Vagina (tissue), 2 donors: Measurements from ENCODE around the gene ATG4B. TPM values are rescaled to one million over a fixed set of nuclear protein-coding genes. Genes with fewer than 3 reads are reported as not detected.

ENCODE experiments used
- DNase-seq, 2 donors: peaks; one replicate each; pipeline ENCODE4 v3.0.0-alpha.2; 2017; ENCODE audit errors: extremely low spot score in 2 of 2
- H3K27ac ChIP-seq: fragments of 200-600 bp; sonication (generic); one replicate; pipeline ENCODE4 v1.5.1; 2019
- H3K27me3 ChIP-seq: fragments of 200-600 bp; sonication (generic); one replicate; pipeline ENCODE4 v1.5.1; 2019
- H3K36me3 ChIP-seq, 2 donors: fragments of 200-600 bp; sonication (generic); one replicate each; pipeline ENCODE4 v1.5.1; 2017 to 2019
- H3K4me1 ChIP-seq: fragments of 200-600 bp; sonication (generic); one replicate; pipeline ENCODE4 v1.5.1; 2019
- H3K4me3 ChIP-seq, 2 donors: fragments of 200-600 bp; sonication (generic); 1 replicate in 1 of 2; 2 replicates in 1 of 2; pipeline ENCODE4 v1.5.1; 2016 to 2019
- H3K9me3 ChIP-seq: fragments of 200-600 bp; sonication (generic); one replicate; pipeline ENCODE4 v1.5.1; 2019
- CTCF ChIP-seq, 3 experiments: fragments of 450-650 bp in 2 of 3; fragments of 200-600 bp in 1 of 3; sonication (generic) in 1 of 3; IDR thresholded peaks; one replicate each; pipeline ENCODE4 v1.5.1; 2017 to 2019; ENCODE audit warnings: antibody characterized with exemption in 3 of 3, mild to moderate bottlenecking in 2 of 3, moderate library complexity in 2 of 3
- POLR2A ChIP-seq, 2 donors: fragments of 450-650 bp; IDR thresholded peaks; one replicate each; pipeline ENCODE4 v1.6.1; 2017; ENCODE audit warnings: antibody characterized with exemption in 2 of 2, mild to moderate bottlenecking in 2 of 2, moderate library complexity in 2 of 2
- POLR2AphosphoS5 ChIP-seq, 2 donors: sonication (generic); formaldehyde crosslinking; IDR thresholded peaks; one replicate each; pipeline ENCODE4 v1.9.0; 2017; ENCODE audit warnings: antibody characterized with exemption in 2 of 2, mild to moderate bottlenecking in 2 of 2, low read depth in 1 of 2; ENCODE audit not compliant: insufficient read depth in 1 of 2
- intact Hi-C: fragments of 100-400 bp; cut with DNase I; formaldehyde crosslinking; loops from one replicate; pipeline ENCODE4 v1.15.1; 2023
- total RNA-seq: library from RNA; depleted of rRNA; stranded (reverse); fragments of >200 nt; gene quantifications from one replicate; pipeline ENCODE4 v1.2.3, GENCODE V29; 2016

Gene ATG4B
- total RNA-seq, 1 donor from 2014 or later = 104 TPM

- no peak overlapping the region for H3K4me3 ChIP-seq
- no peaks in the 10 kb centered on the region for H3K27me3 ChIP-seq
- H3K4me1 ChIP-seq = peaks cover 15% of the 10 kb centered on the region
- TF ChIP-seq POLR2AphosphoS5 (IDR thresholded peaks at IDR 0.05; ENCODE audit: insufficient read depth in 1 of 2, low read depth in 1 of 2) (no peak), CTCF (IDR thresholded peaks at IDR 0.05) (no peak), POLR2A (IDR thresholded peaks at IDR 0.05) (no peak)
- no peak for DNase-seq
- no peaks in the 10 kb centered on the region for H3K9me3 ChIP-seq
- intact Hi-C loops = no loop called here
- H3K27ac ChIP-seq = no peak overlapping the region
- H3K36me3 ChIP-seq = peaks cover 0 to 64% of the 10 kb centered on the region in 2 donors
These were observed 69.0 kb downstream of the ATG4B start for GRCh38 chr2:241706537-241706936.

DNA sequence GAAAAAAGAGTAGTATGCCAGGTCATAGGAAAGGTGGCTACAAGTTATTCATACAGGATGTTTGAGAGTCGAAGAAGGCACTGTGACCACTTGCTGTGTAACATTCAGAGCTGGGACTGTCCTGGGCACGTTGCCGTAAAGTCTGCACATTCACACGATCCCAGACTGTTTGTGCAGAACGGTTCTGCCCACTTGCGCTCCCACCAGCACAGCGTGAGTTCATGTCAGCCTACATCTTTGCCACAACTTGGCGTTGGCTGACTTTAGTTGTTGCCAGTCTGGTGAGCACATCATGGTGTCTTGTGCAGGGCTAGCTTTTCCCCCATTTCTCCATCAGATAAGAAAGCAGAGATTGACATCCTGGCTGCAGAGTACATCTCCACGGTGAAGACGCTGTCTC, 71.4 kb downstream of the ATG4B start:
- Histone ChIP-seq H3K4me1 (peaks cover under 1% of the 10 kb centered on the region), H3K36me3 (peaks cover 0 to 87% of the 10 kb centered on the region in 2 donors), H3K27ac (no peak overlapping the region), H3K27me3 (no peaks in the 10 kb centered on the region), H3K9me3 (no peaks in the 10 kb centered on the region), H3K4me3 (no peak overlapping the region)
- DNase-seq = no peak
- intact Hi-C loops = no loop called here
- TF ChIP-seq CTCF (IDR thresholded peaks at IDR 0.05) (no peak), POLR2A (IDR thresholded peaks at IDR 0.05) (no peak), POLR2AphosphoS5 (IDR thresholded peaks at IDR 0.05; ENCODE audit: insufficient read depth in 1 of 2, low read depth in 1 of 2) (no peak)

GRCh38 chr2:241719093-241719492, 81.6 kb downstream of the ATG4B start:
- no peak for DNase-seq
- no peaks in the 10 kb centered on the region for H3K4me1 ChIP-seq
- H3K4me3 ChIP-seq = no peak overlapping the region
- no peak for TF ChIP-seq POLR2AphosphoS5 (IDR thresholded peaks at IDR 0.05; ENCODE audit: insufficient read depth in 1 of 2, low read depth in 1 of 2)
- no peak for TF ChIP-seq CTCF (IDR thresholded peaks at IDR 0.05)
- TF ChIP-seq POLR2A (IDR thresholded peaks at IDR 0.05) = no peak
- H3K9me3 ChIP-seq = no peaks in the 10 kb centered on the region
- intact Hi-C loops = no loop called here
- H3K27ac ChIP-seq = no peak overlapping the region
- no peaks in the 10 kb centered on the region for H3K27me3 ChIP-seq
- H3K36me3 ChIP-seq = peaks cover 0 to 61% of the 10 kb centered on the region in 2 donors

GRCh38 chr2:241720099-241720498, 82.6 kb downstream of the ATG4B start:
- H3K4me1 ChIP-seq = no peaks in the 10 kb centered on the region
- DNase-seq = no peak
- peaks cover 0 to 57% of the 10 kb centered on the region in 2 donors for H3K36me3 ChIP-seq
- no peaks in the 10 kb centered on the region for H3K27me3 ChIP-seq
- intact Hi-C loops = no loop called here
- TF ChIP-seq POLR2A (IDR thresholded peaks at IDR 0.05) (no peak), CTCF (IDR thresholded peaks at IDR 0.05) (no peak), POLR2AphosphoS5 (IDR thresholded peaks at IDR 0.05; ENCODE audit: insufficient read depth in 1 of 2, low read depth in 1 of 2) (no peak)
- H3K27ac ChIP-seq = no peak overlapping the region
- no peak overlapping the region for H3K4me3 ChIP-seq
- H3K9me3 ChIP-seq = no peaks in the 10 kb centered on the region

- TF ChIP-seq POLR2A (IDR thresholded peaks at IDR 0.05) (no peak), CTCF (IDR thresholded peaks at IDR 0.05) (no peak), POLR2AphosphoS5 (IDR thresholded peaks at IDR 0.05; ENCODE audit: insufficient read depth in 1 of 2, low read depth in 1 of 2) (no peak)
- Histone ChIP-seq H3K36me3 (peaks cover 0 to 55% of the 10 kb centered on the region in 2 donors), H3K4me3 (no peak overlapping the region), H3K27me3 (no peaks in the 10 kb centered on the region), H3K27ac (no peak overlapping the region), H3K4me1 (no peaks in the 10 kb centered on the region), H3K9me3 (no peaks in the 10 kb centered on the region)
- intact Hi-C loops = no loop called here
- DNase-seq = no peak
These were observed 83.1 kb downstream of the ATG4B start for GRCh38 chr2:241720560-241720959.
